Spleen (tissue), 11 donors: ENCODE results near the gene DMPK. TPM values are rescaled to one million over a fixed set of nuclear protein-coding genes. Genes with fewer than 3 reads are reported as not detected.

Experiments
- DNase-seq: peaks from one replicate; pipeline ENCODE4 v3.0.0-alpha.2; 2020
- H3K27ac ChIP-seq, 8 donors: fragments of 200-600 bp; sonication (generic) in 7 of 8; 1 replicate in 4 of 8; 2 replicates in 4 of 8; pipeline versions ENCODE4 v1.5.0 to v1.8.0; 2016 to 2021; ENCODE audit warnings: inconsistent platforms in 4 of 8, mild to moderate bottlenecking in 4 of 8, moderate library complexity in 1 of 8
- H3K27me3 ChIP-seq, 7 donors: fragments of 200-600 bp; sonication (generic) in 6 of 7; replicated peaks in 1 of 7; 1 replicate in 4 of 7; 2 replicates in 3 of 7; pipeline versions ENCODE4 v1.5.0 to v1.8.0; 2016 to 2021; ENCODE audit warnings: inconsistent platforms in 3 of 7, mild to moderate bottlenecking in 1 of 7
- H3K36me3 ChIP-seq, 6 donors: fragments of 200-600 bp; sonication (generic) in 5 of 6; 1 replicate in 4 of 6; 2 replicates in 2 of 6; pipeline versions ENCODE4 v1.5.0 to v1.8.0; 2016 to 2021; ENCODE audit warnings: inconsistent platforms in 2 of 6
- H3K4me1 ChIP-seq, 6 donors: fragments of 200-600 bp; sonication (generic) in 5 of 6; 1 replicate in 3 of 6; 2 replicates in 3 of 6; pipeline versions ENCODE4 v1.5.0 to v1.8.0; 2016 to 2021; ENCODE audit warnings: inconsistent platforms in 3 of 6
- H3K4me3 ChIP-seq, 8 donors: fragments of 200-600 bp; sonication (generic) in 7 of 8; 1 replicate in 4 of 8; 2 replicates in 4 of 8; pipeline versions ENCODE4 v1.5.0 to v1.8.0; 2016 to 2021; ENCODE audit warnings: inconsistent platforms in 4 of 8, mild to moderate bottlenecking in 4 of 8, moderate library complexity in 2 of 8
- H3K9me3 ChIP-seq, 8 donors: fragments of 200-600 bp; sonication (generic) in 7 of 8; 1 replicate in 4 of 8; 2 replicates in 4 of 8; pipeline versions ENCODE4 v1.5.0 to v1.8.0; 2016 to 2021; ENCODE audit warnings: inconsistent platforms in 4 of 8
- POLR2A ChIP-seq, 3 donors: fragments of 450-650 bp; IDR thresholded peaks; one replicate each; pipeline ENCODE4 v1.5.1; 2017; ENCODE audit warnings: antibody characterized with exemption in 3 of 3, mild to moderate bottlenecking in 1 of 3
- POLR2AphosphoS5 ChIP-seq, 3 donors: sonication (generic); formaldehyde crosslinking; IDR thresholded peaks; one replicate each; pipeline ENCODE4 v1.5.1; 2017; ENCODE audit warnings: antibody characterized with exemption in 3 of 3
- WGBS, 5 donors: extraction: QIAGEN DNeasy Blood & Tissue Kit in 3 of 5; methylation state at CpG; one replicate each; pipeline versions ENCODE4 v1.1.5 to v1.1.7; 2013 to 2018; 5-methylcytosine and 5-hydroxymethylcytosine counted together
- intact Hi-C: fragments of 100-400 bp; cut with DNase I; formaldehyde crosslinking; loops from one replicate; pipeline ENCODE4 v1.15.0; 2023; ENCODE audit warnings: low total_unique reads
- polyA plus RNA-seq, 3 donors: library from polyadenylated mRNA; stranded (reverse); fragments of 200-250 nt; gene quantifications; one replicate each; pipeline ENCODE4 v1.2.1, GENCODE V29; 2013
- total RNA-seq, 7 donors: library from RNA; depleted of rRNA in 3 of 7; stranded (reverse); fragments of >200 nt in 3 of 7; fragmentation: NEBNext Ultra II Directional in 4 of 7; extraction: Animal tissue kit (Norgen Biotek cat#: 25700) in 4 of 7; gene quantifications; one replicate each; pipeline versions ENCODE4 v1.1.0 to v1.2.1, GENCODE V29; 2016 to 2021
- TF ChIP-seq, protein P1 (sequence below), 11 experiments: fragments of 200-600 bp in 7 of 11; fragments of 450-650 bp in 4 of 11; sonication (generic) in 4 of 11; IDR thresholded peaks in 8 of 11; conservative IDR thresholded peaks in 3 of 11; 1 replicate in 7 of 11; 2 replicates in 4 of 11; pipeline versions ENCODE4 v1.4.0 to v1.8.0; 2016 to 2021; ENCODE audit warnings: antibody characterized with exemption in 11 of 11, inconsistent platforms in 4 of 11, mild to moderate bottlenecking in 1 of 11
- donor health status: healthy with polysubstance abuse.
- donor health status: DM: no; HTN: no; CAD: no; lungs with moderate emphysema.
- donor health status: DM: no; HTN: no; CAD: no.
- donor health status: Bipolar disorder and iron deficiency.
- donor health status: healthy.
- donor health status: DM: no; HTN: no; CAD: no.
- donor health status: DM: yes; HTN: yes; CAD: no.

The DMPK gene
- total and polyA plus RNA-seq, 10 donors, result 17.9 to 147 (median 35.4) TPM

- no peak overlapping the region for H3K4me3 ChIP-seq
- WGBS, 5 donors, result 81 to 86% (median 83%) methylated on average over 5 of the region's 5 CpGs
- TF ChIP-seq, protein P1, sequence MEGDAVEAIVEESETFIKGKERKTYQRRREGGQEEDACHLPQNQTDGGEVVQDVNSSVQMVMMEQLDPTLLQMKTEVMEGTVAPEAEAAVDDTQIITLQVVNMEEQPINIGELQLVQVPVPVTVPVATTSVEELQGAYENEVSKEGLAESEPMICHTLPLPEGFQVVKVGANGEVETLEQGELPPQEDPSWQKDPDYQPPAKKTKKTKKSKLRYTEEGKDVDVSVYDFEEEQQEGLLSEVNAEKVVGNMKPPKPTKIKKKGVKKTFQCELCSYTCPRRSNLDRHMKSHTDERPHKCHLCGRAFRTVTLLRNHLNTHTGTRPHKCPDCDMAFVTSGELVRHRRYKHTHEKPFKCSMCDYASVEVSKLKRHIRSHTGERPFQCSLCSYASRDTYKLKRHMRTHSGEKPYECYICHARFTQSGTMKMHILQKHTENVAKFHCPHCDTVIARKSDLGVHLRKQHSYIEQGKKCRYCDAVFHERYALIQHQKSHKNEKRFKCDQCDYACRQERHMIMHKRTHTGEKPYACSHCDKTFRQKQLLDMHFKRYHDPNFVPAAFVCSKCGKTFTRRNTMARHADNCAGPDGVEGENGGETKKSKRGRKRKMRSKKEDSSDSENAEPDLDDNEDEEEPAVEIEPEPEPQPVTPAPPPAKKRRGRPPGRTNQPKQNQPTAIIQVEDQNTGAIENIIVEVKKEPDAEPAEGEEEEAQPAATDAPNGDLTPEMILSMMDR (IDR thresholded peaks at IDR 0.05 in 8 of 11, conservative IDR thresholded peaks at IDR 0.05 in 3 of 11), result no peak
- TF ChIP-seq POLR2AphosphoS5 (IDR thresholded peaks at IDR 0.05), result no peak
- TF ChIP-seq POLR2A (IDR thresholded peaks at IDR 0.05), result no peak
These were observed 34.8 kb downstream of the DMPK start for GRCh38 chr19:45747513-45747912.

GRCh38 chr19:45746866-45747265, 35.4 kb downstream of the DMPK start:
- H3K4me1 ChIP-seq, result no peaks in the 10 kb centered on the region
- TF ChIP-seq POLR2A (IDR thresholded peaks at IDR 0.05) (no peak), POLR2AphosphoS5 (IDR thresholded peaks at IDR 0.05) (no peak)
- TF ChIP-seq, protein P1 (IDR thresholded peaks at IDR 0.05 in 8 of 11, conservative IDR thresholded peaks at IDR 0.05 in 3 of 11), result no peak
- WGBS, 5 donors, result 59 to 94% (median 78%) methylated on average over 5 of the region's 5 CpGs
- DNase-seq, result no peak
- no peak overlapping the region for H3K4me3 ChIP-seq
- H3K27me3 ChIP-seq, result peaks cover 0 to 15% (median 0%) of the 10 kb centered on the region in 7 donors
- intact Hi-C loops, result no loop called here
- H3K9me3 ChIP-seq, result no peaks in the 10 kb centered on the region
- H3K36me3 ChIP-seq, result no peaks in the 10 kb centered on the region
- H3K27ac ChIP-seq, result no peak overlapping the region

More at GRCh38 chr19:45747513-45747912, 34.8 kb downstream of the DMPK start:
- DNase-seq, result no peak
- H3K36me3 ChIP-seq, result no peaks in the 10 kb centered on the region
- H3K4me1 ChIP-seq, result no peaks in the 10 kb centered on the region
- intact Hi-C loops, result no loop called here
- peaks cover 0 to 8% (median 0%) of the 10 kb centered on the region in 7 donors for H3K27me3 ChIP-seq
- H3K9me3 ChIP-seq, result no peaks in the 10 kb centered on the region
- H3K27ac ChIP-seq, result no peak overlapping the region

- intact Hi-C loops, result no loop called here
- Histone ChIP-seq H3K9me3 (no peaks in the 10 kb centered on the region), H3K4me3 (no peak overlapping the region), H3K27ac (no peak overlapping the region), H3K36me3 (no peaks in the 10 kb centered on the region), H3K4me1 (no peaks in the 10 kb centered on the region), H3K27me3 (peaks cover 0 to 21% (median 0%) of the 10 kb centered on the region in 7 donors)
- TF ChIP-seq POLR2A (IDR thresholded peaks at IDR 0.05) (no peak), POLR2AphosphoS5 (IDR thresholded peaks at IDR 0.05) (no peak)
- TF ChIP-seq, protein P1 (IDR thresholded peaks at IDR 0.05 in 8 of 11, conservative IDR thresholded peaks at IDR 0.05 in 3 of 11), result no peak
- no peak for DNase-seq
- WGBS, 5 donors, result 88 to 96% (median 91%) methylated on average over 6 of the region's 6 CpGs
These were observed 36.7 kb downstream of the DMPK start for GRCh38 chr19:45745606-45746005.

DNA sequence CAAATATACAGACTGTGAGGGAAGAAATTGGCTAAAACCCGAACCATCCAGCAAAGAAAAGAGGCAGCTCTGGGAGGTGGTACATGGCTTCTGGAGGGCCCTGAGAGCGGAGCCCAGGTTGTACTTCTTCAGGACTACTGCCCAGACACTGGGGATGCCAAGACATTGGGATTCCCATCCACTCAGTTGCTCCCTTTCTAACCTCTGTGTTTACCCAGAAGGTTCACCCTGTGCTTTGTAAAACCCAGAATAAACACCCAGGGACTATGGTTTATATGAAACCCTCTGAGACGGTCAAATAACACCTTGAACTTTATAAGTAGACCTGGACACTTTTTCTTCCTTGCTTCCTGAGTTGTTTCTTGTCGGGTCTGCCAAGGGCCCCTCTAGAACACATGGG, 39.3 kb downstream of the DMPK start:
- Histone ChIP-seq H3K27me3 (peaks cover 0 to 21% (median 0%) of the 10 kb centered on the region in 7 donors), H3K36me3 (no peaks in the 10 kb centered on the region), H3K4me1 (peaks cover 0 to 8% (median 0%) of the 10 kb centered on the region in 6 donors), H3K9me3 (no peaks in the 10 kb centered on the region), H3K27ac (no peak overlapping the region), H3K4me3 (no peak overlapping the region)
- TF ChIP-seq, protein P1 (IDR thresholded peaks at IDR 0.05 in 8 of 11, conservative IDR thresholded peaks at IDR 0.05 in 3 of 11), result no peak
- TF ChIP-seq POLR2AphosphoS5 (IDR thresholded peaks at IDR 0.05) (no peak), POLR2A (IDR thresholded peaks at IDR 0.05) (no peak)
- WGBS, 5 donors, result 67 to 81% (median 77%) methylated on average over 4 of the region's 4 CpGs
- intact Hi-C loops, result no loop called here
- no peak for DNase-seq
